OCI-LY3 (cell line): ENCODE results near the gene WWOX.

Experiments
- EZH2phosphoT487 ChIP-seq: fragments of 200-600 bp; shearing (Covaris generic); IDR thresholded peaks from 2 replicates; pipeline ENCODE4 v1.6.1; 2018; ENCODE audit warnings: antibody characterized with exemption, mixed run types, low read depth
- TF ChIP-seq, protein P1 (sequence below): fragments of 200-600, 300-600 bp; sonication (generic); IDR thresholded peaks from 2 replicates; pipeline ENCODE4 v1.5.1; 2014; ENCODE audit warnings: antibody characterized with exemption, low read length, low read depth

DNA sequence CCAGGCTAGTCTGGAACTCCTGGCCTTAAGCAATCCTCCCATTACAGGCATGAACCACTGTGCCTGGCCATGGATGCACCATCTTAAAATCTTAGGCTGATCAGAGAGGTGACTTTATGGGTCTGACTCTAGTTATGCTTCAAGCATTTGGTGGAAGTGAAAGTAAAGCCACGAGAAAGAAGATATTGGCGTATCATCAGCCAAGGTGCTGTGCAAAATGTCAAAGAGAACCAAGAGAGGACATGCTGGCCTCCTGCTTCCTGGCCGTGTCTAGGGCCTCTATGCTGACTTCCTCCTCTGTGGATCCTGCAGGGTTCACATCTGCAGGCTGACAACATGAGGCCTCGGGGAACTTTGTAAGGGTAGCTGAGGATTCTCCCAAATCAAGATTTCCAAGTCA is 1115.8 kb downstream of the WWOX start:
- TF ChIP-seq, protein P1, sequence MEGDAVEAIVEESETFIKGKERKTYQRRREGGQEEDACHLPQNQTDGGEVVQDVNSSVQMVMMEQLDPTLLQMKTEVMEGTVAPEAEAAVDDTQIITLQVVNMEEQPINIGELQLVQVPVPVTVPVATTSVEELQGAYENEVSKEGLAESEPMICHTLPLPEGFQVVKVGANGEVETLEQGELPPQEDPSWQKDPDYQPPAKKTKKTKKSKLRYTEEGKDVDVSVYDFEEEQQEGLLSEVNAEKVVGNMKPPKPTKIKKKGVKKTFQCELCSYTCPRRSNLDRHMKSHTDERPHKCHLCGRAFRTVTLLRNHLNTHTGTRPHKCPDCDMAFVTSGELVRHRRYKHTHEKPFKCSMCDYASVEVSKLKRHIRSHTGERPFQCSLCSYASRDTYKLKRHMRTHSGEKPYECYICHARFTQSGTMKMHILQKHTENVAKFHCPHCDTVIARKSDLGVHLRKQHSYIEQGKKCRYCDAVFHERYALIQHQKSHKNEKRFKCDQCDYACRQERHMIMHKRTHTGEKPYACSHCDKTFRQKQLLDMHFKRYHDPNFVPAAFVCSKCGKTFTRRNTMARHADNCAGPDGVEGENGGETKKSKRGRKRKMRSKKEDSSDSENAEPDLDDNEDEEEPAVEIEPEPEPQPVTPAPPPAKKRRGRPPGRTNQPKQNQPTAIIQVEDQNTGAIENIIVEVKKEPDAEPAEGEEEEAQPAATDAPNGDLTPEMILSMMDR: no peak
- no peak for TF ChIP-seq EZH2phosphoT487
